GM19372 (cell line): ENCODE results near the gene SLC35F1.
"Not testable (repeated sequence)": the region's sequence is repeated elsewhere in the genome, so short reads cannot be mapped to it uniquely, and the experiment has no call there.

Source experiments
- ATAC-seq: cut with Tn5 transposase; IDR thresholded peaks from one replicate; pipeline ENCODE4 v1.9.1; 2021; ENCODE audit warnings: mild to moderate bottlenecking, low read depth, moderate library complexity; ENCODE audit not compliant: unreplicated experiment

The SLC35F1 gene

GRCh38 chr6:117986396-117986795 is 79.3 kb downstream of the SLC35F1 start:
- no peak for ATAC-seq

- no peak for ATAC-seq
Observed at GRCh38 chr6:117989086-117989485, 82.0 kb downstream of the SLC35F1 start.

- no peak for ATAC-seq
Observed at GRCh38 chr6:117990151-117990550, 83.1 kb downstream of the SLC35F1 start.

- ATAC-seq: no peak
Observed at GRCh38 chr6:117992856-117993255, 85.8 kb downstream of the SLC35F1 start.

GRCh38 chr6:118012944-118013343 is 105.9 kb downstream of the SLC35F1 start:
- no peak for ATAC-seq

- no peak for ATAC-seq
Observed at GRCh38 chr6:118016532-118016931, 109.5 kb downstream of the SLC35F1 start.

- no peak for ATAC-seq
Observed at GRCh38 chr6:118017301-118017848, 110.3 kb downstream of the SLC35F1 start.

- no peak for ATAC-seq
Observed at GRCh38 chr6:118023771-118024170, 116.7 kb downstream of the SLC35F1 start.

- ATAC-seq: no peak
Observed at GRCh38 chr6:118029967-118030366, 122.9 kb downstream of the SLC35F1 start.

GRCh38 chr6:118037479-118037878 is 130.4 kb downstream of the SLC35F1 start:
- not testable (repeated sequence) for ATAC-seq

GRCh38 chr6:118042855-118043254 is 135.8 kb downstream of the SLC35F1 start:
- ATAC-seq: no peak

- no peak for ATAC-seq
Observed at GRCh38 chr6:118044275-118044674, 137.2 kb downstream of the SLC35F1 start.

GRCh38 chr6:118054082-118054481 is 147.0 kb downstream of the SLC35F1 start:
- ATAC-seq: no peak

- no peak for ATAC-seq
Observed at GRCh38 chr6:118061666-118062065, 154.6 kb downstream of the SLC35F1 start.

- no peak for ATAC-seq
Observed at GRCh38 chr6:118080547-118080946, 173.5 kb downstream of the SLC35F1 start.

GRCh38 chr6:118083711-118084110 is 176.6 kb downstream of the SLC35F1 start:
- no peak for ATAC-seq

GRCh38 chr6:118085665-118086064 is 178.6 kb downstream of the SLC35F1 start:
- no peak for ATAC-seq

GRCh38 chr6:118086159-118086558 is 179.1 kb downstream of the SLC35F1 start:
- ATAC-seq: no peak

GRCh38 chr6:118092086-118092485 is 185.0 kb downstream of the SLC35F1 start:
- ATAC-seq: no peak

GRCh38 chr6:118097576-118097975 is 190.5 kb downstream of the SLC35F1 start:
- no peak for ATAC-seq

- no peak for ATAC-seq
Observed at GRCh38 chr6:118100717-118101116, 193.7 kb downstream of the SLC35F1 start.

- ATAC-seq: no peak
Observed at GRCh38 chr6:118101220-118101619, 194.2 kb downstream of the SLC35F1 start.

GRCh38 chr6:118101831-118102345 is 194.8 kb downstream of the SLC35F1 start:
- no peak for ATAC-seq
